H1 (cell line): ENCODE results near the gene OAS3. TPM values are rescaled to one million over a fixed set of nuclear protein-coding genes. Genes with fewer than 3 reads are reported as not detected.

ENCODE experiments used
- CTCF ChIA-PET: fragments of 300-600 bp; sonication (Branson Sonifier 250); formaldehyde crosslinking; loops from one replicate; lab custom pipeline; 2021; ENCODE audit not compliant: partially characterized antibody; lab: Charles Lee
- POLR2A ChIA-PET: fragments of 300-600 bp; sonication (Branson Sonifier 250); formaldehyde crosslinking; loops from one replicate; lab custom pipeline; 2021; ENCODE audit warnings: inconsistent platforms; ENCODE audit not compliant: partially characterized antibody; lab: Charles Lee
- DNase-seq, 2 experiments: peaks; one replicate each; pipeline versions ENCODE4 v3.0.0 to v3.0.0-alpha.2; 2010 to 2022; ENCODE audit warnings: low spot score in 2 of 2, low read depth in 1 of 2, mixed read lengths in 1 of 2
- FAIRE-seq: peaks from 2 replicates; lab custom pipeline; 2011; peaks lifted over from hg19 to GRCh38; lab: Jason Lieb, UNC
- H2AFZ ChIP-seq: 2 replicates; pipeline ENCODE4 v1.8.1; 2012; ENCODE audit warnings: low read length, inconsistent platforms
- H2AK5ac ChIP-seq: 2 replicates; pipeline ENCODE4 v1.6.1; 2013; ENCODE audit warnings: low read depth, low read length
- H2BK120ac ChIP-seq: replicated peaks from 2 replicates; pipeline ENCODE3; 2013; ENCODE audit warnings: low read depth, low read length, inconsistent platforms
- H2BK12ac ChIP-seq: 2 replicates; pipeline ENCODE4 v1.6.1; 2013; ENCODE audit warnings: low read depth, low read length
- H2BK15ac ChIP-seq: 2 replicates; pipeline ENCODE4 v1.6.1; 2013; ENCODE audit warnings: low read length
- H2BK20ac ChIP-seq: 2 replicates; pipeline ENCODE4 v1.6.1; 2013; ENCODE audit warnings: low read length
- H2BK5ac ChIP-seq: 2 replicates; pipeline ENCODE4 v1.6.1; 2013; ENCODE audit warnings: low read depth, low read length
- H3K14ac ChIP-seq: 2 replicates; pipeline ENCODE4 v1.6.1; 2013; ENCODE audit warnings: inconsistent platforms; ENCODE audit not compliant: insufficient read length
- H3K18ac ChIP-seq: 2 replicates; pipeline ENCODE4 v1.6.1; 2013; ENCODE audit warnings: low read length; ENCODE audit errors: extremely low read depth
- H3K23ac ChIP-seq: 2 replicates; pipeline ENCODE4 v1.6.1; 2013; ENCODE audit warnings: inconsistent platforms; ENCODE audit not compliant: insufficient read length
- H3K23me2 ChIP-seq: 2 replicates; pipeline ENCODE4 v1.6.1; 2013; ENCODE audit warnings: low read depth, low read length
- H3K27ac ChIP-seq: 2 replicates; pipeline ENCODE4 v1.6.1; 2011; ENCODE audit warnings: low read depth, low read length, inconsistent platforms
- H3K27me3 ChIP-seq, 4 experiments: replicated peaks in 1 of 4; 1 replicate in 1 of 4; 2 replicates in 3 of 4; pipeline versions ENCODE4 v1.6.1 to v1.8.1; 2011 to 2013; ENCODE audit warnings: low read length in 3 of 4, mild to moderate bottlenecking in 3 of 4, inconsistent platforms in 2 of 4, mixed read lengths in 2 of 4, moderate library complexity in 1 of 4; ENCODE audit not compliant: control insufficient read depth in 3 of 4, insufficient read depth in 3 of 4; ENCODE audit errors: extremely low read depth in 1 of 4
- H3K36me3 ChIP-seq, 4 experiments: 2 replicates each; pipeline versions ENCODE4 v1.6.1 to v1.8.1; 2011 to 2013; ENCODE audit warnings: mild to moderate bottlenecking in 4 of 4, low read length in 3 of 4, moderate library complexity in 2 of 4, control low read depth in 1 of 4, inconsistent platforms in 1 of 4; ENCODE audit not compliant: insufficient read depth in 4 of 4, control insufficient read depth in 2 of 4
- H3K4ac ChIP-seq: replicated peaks from 2 replicates; pipeline ENCODE3; 2013; ENCODE audit warnings: low read length, low read depth, mixed read lengths, inconsistent platforms; ENCODE audit not compliant: insufficient read length
- H3K4me1 ChIP-seq, 4 experiments: replicated peaks in 1 of 4; 1 replicate in 1 of 4; 2 replicates in 3 of 4; pipeline versions ENCODE4 v1.6.1 to v1.8.1; 2011 to 2013; ENCODE audit warnings: low read length in 3 of 4, inconsistent platforms in 2 of 4, mixed read lengths in 1 of 4; ENCODE audit not compliant: insufficient read depth in 4 of 4, control insufficient read depth in 3 of 4
- H3K4me2 ChIP-seq, 2 experiments: 2 replicates each; pipeline versions ENCODE4 v1.6.1 to v1.8.1; 2011 to 2013; ENCODE audit warnings: low read depth in 2 of 2, low read length in 2 of 2, control low read depth in 1 of 2, inconsistent platforms in 1 of 2, mild to moderate bottlenecking in 1 of 2; ENCODE audit not compliant: insufficient read depth in 1 of 2
- H3K4me3 ChIP-seq, 4 experiments: fragments of 200-600, 300-600 bp in 1 of 4; sonication (generic), shearing (Covaris generic), sonication (Bioruptor Twin) in 1 of 4; 2 replicates each; pipeline versions ENCODE4 v1.5.1 to v1.8.1; 2011 to 2016; ENCODE audit warnings: low read length in 4 of 4, low read depth in 3 of 4, control low read depth in 2 of 4, inconsistent platforms in 2 of 4, mild to moderate bottlenecking in 2 of 4, mixed read lengths in 1 of 4, moderate library complexity in 1 of 4; ENCODE audit not compliant: insufficient read depth in 2 of 4; ENCODE audit errors: extremely low read depth in 1 of 4
- H3K56ac ChIP-seq: replicated peaks from 2 replicates; pipeline ENCODE3; 2013; ENCODE audit warnings: low read depth, mild to moderate bottlenecking, mixed read lengths, low read length, inconsistent platforms; ENCODE audit not compliant: insufficient read length
- H3K79me1 ChIP-seq: 2 replicates; pipeline ENCODE4 v1.6.1; 2013; ENCODE audit warnings: low read depth, low read length, control low read depth
- H3K79me2 ChIP-seq, 2 experiments: 2 replicates each; pipeline versions ENCODE4 v1.6.1 to v1.8.1; 2012 to 2013; ENCODE audit warnings: low read length in 2 of 2, mild to moderate bottlenecking in 2 of 2, inconsistent platforms in 1 of 2; ENCODE audit not compliant: insufficient read depth in 2 of 2, control insufficient read depth in 1 of 2
- H3K9ac ChIP-seq, 4 experiments: replicated peaks in 1 of 4; 1 replicate in 1 of 4; 2 replicates in 3 of 4; pipeline versions ENCODE4 v1.6.1 to v1.8.1; 2011 to 2013; ENCODE audit warnings: low read depth in 3 of 4, low read length in 3 of 4, control low read depth in 2 of 4, mild to moderate bottlenecking in 2 of 4, moderate library complexity in 2 of 4, inconsistent platforms in 1 of 4; ENCODE audit errors: extremely low read depth in 1 of 4
- H3K9me3 ChIP-seq, 2 experiments: 2 replicates each; pipeline versions ENCODE4 v1.6.1 to v1.8.1; 2012 to 2013; ENCODE audit warnings: mild to moderate bottlenecking in 2 of 2, moderate library complexity in 2 of 2, control low read depth in 1 of 2, inconsistent platforms in 1 of 2, low read depth in 1 of 2, low read length in 1 of 2, mixed read lengths in 1 of 2; ENCODE audit not compliant: insufficient read depth in 2 of 2
- H4K20me1 ChIP-seq, 2 experiments: replicated peaks in 1 of 2; 2 replicates each; pipeline versions ENCODE3 to v1.8.1; 2011 to 2013; ENCODE audit warnings: inconsistent platforms in 2 of 2, low read length in 2 of 2, mild to moderate bottlenecking in 1 of 2; ENCODE audit not compliant: insufficient read depth in 2 of 2, control insufficient read depth in 1 of 2
- H4K5ac ChIP-seq: 2 replicates; pipeline ENCODE4 v1.6.1; 2013; ENCODE audit warnings: low read length, low read depth, mixed read lengths, inconsistent platforms; ENCODE audit not compliant: insufficient read length
- H4K8ac ChIP-seq: 2 replicates; pipeline ENCODE4 v1.8.0; 2013; ENCODE audit warnings: mild to moderate bottlenecking, moderate library complexity, low read length, inconsistent platforms; ENCODE audit not compliant: insufficient read depth; ENCODE audit errors: extremely low read depth
- H4K91ac ChIP-seq: replicated peaks from 2 replicates; pipeline ENCODE3; 2013; ENCODE audit warnings: low read length, mixed read lengths, inconsistent platforms; ENCODE audit not compliant: insufficient read length
- CHD2 ChIP-seq: IDR thresholded peaks from 2 replicates; pipeline ENCODE4 v1.6.1; 2012; ENCODE audit warnings: low read length, improper control_type of control experiment
- CREB1 ChIP-seq: IDR thresholded peaks from 2 replicates; pipeline ENCODE4 v1.6.1; 2012; ENCODE audit warnings: inconsistent platforms
- GTF2F1 ChIP-seq: IDR thresholded peaks from 2 replicates; pipeline ENCODE4 v1.6.1; 2012; ENCODE audit warnings: low read depth, low read length, improper control_type of control experiment, borderline replicate concordance
- HDAC6 ChIP-seq: IDR thresholded peaks from one replicate; pipeline ENCODE4 v1.7.1; 2012; ENCODE audit warnings: low read depth, mild to moderate bottlenecking, inconsistent platforms, low read length, moderate library complexity
- KDM5A ChIP-seq: fragments of 200-600 bp; IDR thresholded peaks from 2 replicates; pipeline ENCODE4 v1.7.1; 2012; ENCODE audit warnings: mild to moderate bottlenecking, low read length, inconsistent platforms, mixed read lengths
- MAX ChIP-seq: IDR thresholded peaks from 2 replicates; pipeline ENCODE4 v1.6.1; 2012; ENCODE audit warnings: inconsistent platforms
- PHF8 ChIP-seq: fragments of 200-600 bp; sonication (generic); conservative IDR thresholded peaks from 2 replicates; pipeline ENCODE4 v1.7.1; 2012; ENCODE audit warnings: low read depth, mild to moderate bottlenecking, inconsistent platforms, low read length, moderate library complexity
- RBBP5 ChIP-seq: IDR thresholded peaks from 2 replicates; pipeline ENCODE4 v1.7.1; 2012; ENCODE audit warnings: low read depth, mild to moderate bottlenecking, inconsistent platforms, low read length, moderate library complexity, borderline replicate concordance
- TAF7 ChIP-seq: optimal IDR thresholded peaks from 2 replicates; pipeline ENCODE3; 2011; ENCODE audit warnings: low read depth, mild to moderate bottlenecking, inconsistent platforms, low read length, moderate library complexity, borderline replicate concordance
- WGBS, 2 experiments: shearing (Covaris generic) in 1 of 2; methylation state at CpG; one replicate each; pipeline versions ENCODE4 v1.1.6 to v1.1.7; 2013 to 2015; ENCODE audit warnings: low lambda C conversion rate in 2 of 2, mixed read lengths in 2 of 2, inconsistent platforms in 1 of 2, low coverage in 1 of 2, missing lambda C conversion rate in 1 of 2; ENCODE audit not compliant: insufficient replicate concordance in 2 of 2, insufficient coverage in 1 of 2, insufficient read length in 1 of 2; ENCODE audit errors: extremely low coverage in 1 of 2, missing lambda C conversion rate in 1 of 2; 5-methylcytosine and 5-hydroxymethylcytosine counted together
- polyA plus RNA-seq, 7 experiments: library from polyadenylated mRNA; depleted of rRNA in 3 of 7; stranded (reverse) in 5 of 7; unstranded in 2 of 7; fragments of >200 nt in 5 of 7; fragments of 200-250 nt in 2 of 7; gene quantifications; 1 replicate in 5 of 7; 2 replicates in 1 of 7; 4 replicates in 1 of 7; pipeline versions ENCODE4 v1.2.1 to v1.2.3, GENCODE V29; 2011 to 2013; ENCODE audit warnings: missing spikeins in 2 of 7, mixed read lengths in 2 of 7
- total RNA-seq: library from RNA; stranded (reverse); fragmentation: NEBNext Ultra II Directional; extraction: Animal tissue kit (Norgen Biotek cat#: 25700); gene quantifications from 2 replicates; pipeline ENCODE4 v1.2.1, GENCODE V29; 2021

The OAS3 gene
- total and polyA plus RNA-seq, 2 of the 8 experiments (the other 6 are each of a cell fraction or from before 2014, with no cell fraction given), result 0.73 to 3.7 TPM

- H2BK120ac ChIP-seq, result no peak overlapping the region
- H2BK15ac ChIP-seq, result no peak overlapping the region
- no peak for DNase-seq
- no peak overlapping the region for H3K23ac ChIP-seq
- no peak overlapping the region for H3K4me3 ChIP-seq
- no peak overlapping the region for H2BK12ac ChIP-seq
- no peaks in the 10 kb centered on the region for H3K4me1 ChIP-seq
- H3K18ac ChIP-seq, result no peak overlapping the region
- no peak for TF ChIP-seq MAX
- no peak for TF ChIP-seq TAF7
- TF ChIP-seq PHF8, result no peak
- no peak for TF ChIP-seq GTF2F1
- no peak for TF ChIP-seq RBBP5
- TF ChIP-seq HDAC6, result no peak
- no peak for TF ChIP-seq CHD2
- TF ChIP-seq CREB1, result no peak
- no peak for TF ChIP-seq KDM5A
- no peaks in the 10 kb centered on the region for H3K9me3 ChIP-seq
- no peak overlapping the region for H3K14ac ChIP-seq
- H3K56ac ChIP-seq, result no peak overlapping the region
- no peak overlapping the region for H2AFZ ChIP-seq
- H3K27ac ChIP-seq, result no peak overlapping the region
- CTCF ChIA-PET, result interaction anchor here (0.6 to 8.9 kb wide), 6 partner anchors 11 to 33 kb away, joined by 3 to 59 read pairs (median 6); no protein-coding TSS in a partner anchor
- H2BK5ac ChIP-seq, result no peak overlapping the region
- no peak overlapping the region for H3K9ac ChIP-seq
- H3K4ac ChIP-seq, result no peak overlapping the region
- no peaks in the 10 kb centered on the region; a peak in 1 of 7 replicates for H3K27me3 ChIP-seq
- no peaks in the 10 kb centered on the region for H4K20me1 ChIP-seq
- POLR2A ChIA-PET, result no interaction called here
- H3K79me1 ChIP-seq, result no peaks in the 10 kb centered on the region
- H2AK5ac ChIP-seq, result no peak overlapping the region
- H3K23me2 ChIP-seq, result no peaks in the 10 kb centered on the region
- 64% methylated on average over 4 of the region's 4 CpGs; no CpG with 5 or more reads in 1 of the 2 experiments for WGBS, 2 experiments
- H4K91ac ChIP-seq, result no peak overlapping the region
- H4K8ac ChIP-seq, result no peak overlapping the region
- H2BK20ac ChIP-seq, result no peak overlapping the region
- H3K4me2 ChIP-seq, result no peak overlapping the region
- H3K36me3 ChIP-seq, result no peaks in the 10 kb centered on the region
- H4K5ac ChIP-seq, result no peak overlapping the region
- FAIRE-seq, result no peak
- no peaks in the 10 kb centered on the region for H3K79me2 ChIP-seq
These were observed 80.8 kb downstream of the OAS3 start for GRCh38 chr12:113019025-113019424.
